Suprapubic skin (tissue), 3 donors: ENCODE results near the gene DUSP3.

ENCODE experiments used
- POLR2A ChIP-seq, 2 donors: fragments of 450-650 bp; IDR thresholded peaks; one replicate each; pipeline ENCODE4 v1.6.1; 2017; ENCODE audit warnings: antibody characterized with exemption in 2 of 2, mild to moderate bottlenecking in 2 of 2, moderate library complexity in 2 of 2
- TF ChIP-seq, protein P1 (sequence below), 2 donors: fragments of 200-600 bp in 1 of 2; fragments of 450-650 bp in 1 of 2; sonication (generic) in 1 of 2; IDR thresholded peaks; one replicate each; pipeline ENCODE4 v1.5.1; 2016 to 2019; ENCODE audit warnings: antibody characterized with exemption in 2 of 2, mild to moderate bottlenecking in 1 of 2, moderate library complexity in 1 of 2

- TF ChIP-seq, protein P1, sequence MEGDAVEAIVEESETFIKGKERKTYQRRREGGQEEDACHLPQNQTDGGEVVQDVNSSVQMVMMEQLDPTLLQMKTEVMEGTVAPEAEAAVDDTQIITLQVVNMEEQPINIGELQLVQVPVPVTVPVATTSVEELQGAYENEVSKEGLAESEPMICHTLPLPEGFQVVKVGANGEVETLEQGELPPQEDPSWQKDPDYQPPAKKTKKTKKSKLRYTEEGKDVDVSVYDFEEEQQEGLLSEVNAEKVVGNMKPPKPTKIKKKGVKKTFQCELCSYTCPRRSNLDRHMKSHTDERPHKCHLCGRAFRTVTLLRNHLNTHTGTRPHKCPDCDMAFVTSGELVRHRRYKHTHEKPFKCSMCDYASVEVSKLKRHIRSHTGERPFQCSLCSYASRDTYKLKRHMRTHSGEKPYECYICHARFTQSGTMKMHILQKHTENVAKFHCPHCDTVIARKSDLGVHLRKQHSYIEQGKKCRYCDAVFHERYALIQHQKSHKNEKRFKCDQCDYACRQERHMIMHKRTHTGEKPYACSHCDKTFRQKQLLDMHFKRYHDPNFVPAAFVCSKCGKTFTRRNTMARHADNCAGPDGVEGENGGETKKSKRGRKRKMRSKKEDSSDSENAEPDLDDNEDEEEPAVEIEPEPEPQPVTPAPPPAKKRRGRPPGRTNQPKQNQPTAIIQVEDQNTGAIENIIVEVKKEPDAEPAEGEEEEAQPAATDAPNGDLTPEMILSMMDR (IDR thresholded peaks at IDR 0.05) = no peak
- TF ChIP-seq POLR2A (IDR thresholded peaks at IDR 0.05) = no peak
These were observed 23.3 kb downstream of the DUSP3 start for GRCh38 chr17:43755389-43755875.
